GM12891 (cell line): ENCODE results near the gene SLC5A10.
A peak's percentile ranks its signal among the peaks of the same experiment; 100 is the strongest.
"Not testable (repeated sequence)": the region's sequence is repeated elsewhere in the genome, so short reads cannot be mapped to it uniquely, and the experiment has no call there.

Experiments
- DNase-seq: peaks from one replicate; pipeline ENCODE4 v3.0.0; 2011; ENCODE audit warnings: low spot score; ENCODE audit not compliant: insufficient read length
- FAIRE-seq: peaks from 2 replicates; lab custom pipeline; 2011; peaks lifted over from hg19 to GRCh38; lab: Jason Lieb, UNC
- PAX5 ChIP-seq: IDR thresholded peaks from 2 replicates; pipeline ENCODE4 v1.6.1; 2011; ENCODE audit warnings: low read length, moderate library complexity, mild to moderate bottlenecking; ENCODE audit not compliant: insufficient read depth, severe bottlenecking
- POLR2A ChIP-seq: IDR thresholded peaks from 2 replicates; pipeline ENCODE4 v1.6.1; 2011; ENCODE audit warnings: low read depth, low read length, control low read depth
- POLR2AphosphoS5 ChIP-seq: IDR thresholded peaks from 2 replicates; pipeline ENCODE4 v1.6.1; 2011; ENCODE audit warnings: low read depth, low read length, control low read depth
- POU2F2 ChIP-seq: IDR thresholded peaks from 2 replicates; pipeline ENCODE4 v1.6.1; 2011; ENCODE audit warnings: low read depth, mild to moderate bottlenecking, control low read depth, low read length, moderate library complexity
- SPI1 ChIP-seq: IDR thresholded peaks from 2 replicates; pipeline ENCODE4 v1.6.1; 2011; ENCODE audit warnings: low read depth, low read length, control low read depth
- TAF1 ChIP-seq: IDR thresholded peaks from 2 replicates; pipeline ENCODE4 v1.6.1; 2011; ENCODE audit warnings: low read depth, low read length, control low read depth

SLC5A10 gene

DNA sequence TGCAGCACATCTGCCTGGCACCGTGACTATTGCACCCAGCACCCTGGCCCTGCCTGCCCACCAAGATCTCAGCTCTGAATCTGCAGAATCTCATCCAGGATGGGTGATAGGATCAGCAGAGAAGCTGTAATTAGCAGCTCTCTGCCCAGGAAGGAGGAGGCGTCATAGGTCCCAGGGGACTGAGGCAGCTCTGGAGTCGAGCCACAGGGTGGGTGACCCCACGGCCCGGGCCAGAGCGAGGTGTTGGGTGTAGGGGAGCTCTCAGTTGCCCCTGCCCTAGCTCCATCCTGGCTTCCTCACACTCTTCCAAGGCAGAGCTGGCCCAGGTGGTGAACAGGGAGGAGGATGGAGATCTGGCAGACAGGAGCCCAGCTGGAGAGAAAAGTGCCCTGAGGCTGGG is 70.8 kb downstream of the SLC5A10 start:
- TF ChIP-seq TAF1 (no peak), POLR2A (no peak; the same call in 1 of the 2 replicates), SPI1 (no peak), POLR2AphosphoS5 (no peak), POU2F2 (no peak), PAX5 (no peak)
- no peak for DNase-seq
- no peak for FAIRE-seq

- DNase-seq (no peak), FAIRE-seq (no peak)
- TF ChIP-seq PAX5 = no peak
- TF ChIP-seq TAF1 = no peak
- TF ChIP-seq POLR2AphosphoS5 = no peak
- no peak; the same call in 1 of the 2 replicates for TF ChIP-seq POLR2A
- no peak for TF ChIP-seq SPI1
- TF ChIP-seq POU2F2 = no peak
Measured at GRCh38 chr17:19023209-19023999, 71.4 kb downstream of the SLC5A10 start.

GRCh38 chr17:19024101-19025078 is 72.4 kb downstream of the SLC5A10 start:
- TF ChIP-seq POLR2AphosphoS5 = no peak
- TF ChIP-seq POU2F2 = no peak
- no peak for TF ChIP-seq POLR2A
- no peak for TF ChIP-seq SPI1
- TF ChIP-seq TAF1 = no peak
- no peak for TF ChIP-seq PAX5
- DNase-seq (no peak), FAIRE-seq (peak; percentile 35)

GRCh38 chr17:19028671-19029070 is 76.7 kb downstream of the SLC5A10 start:
- peak; percentile 38 for FAIRE-seq
- DNase-seq = not testable (repeated sequence)

DNA sequence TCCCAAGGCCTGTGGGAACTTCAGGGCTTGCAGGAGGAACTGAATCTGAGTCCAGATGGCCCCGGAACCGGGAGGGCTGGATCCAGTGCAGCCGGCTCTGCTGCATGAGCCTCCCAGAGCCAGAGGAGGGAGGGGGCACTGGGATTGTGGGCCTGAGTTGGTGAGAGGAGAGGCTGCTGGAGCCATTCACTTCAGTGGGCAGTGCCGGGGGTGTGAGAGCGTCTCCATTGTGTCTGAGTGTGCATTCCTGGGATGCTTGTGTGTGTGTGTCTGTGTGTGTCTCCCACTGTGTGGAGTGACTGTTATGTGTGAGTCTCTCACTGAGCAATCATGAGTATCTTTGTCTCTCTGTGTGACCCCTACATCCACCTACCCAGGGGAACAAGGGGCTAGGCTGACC is 77.8 kb downstream of the SLC5A10 start:
- not testable (repeated sequence) for FAIRE-seq, DNase-seq

DNA sequence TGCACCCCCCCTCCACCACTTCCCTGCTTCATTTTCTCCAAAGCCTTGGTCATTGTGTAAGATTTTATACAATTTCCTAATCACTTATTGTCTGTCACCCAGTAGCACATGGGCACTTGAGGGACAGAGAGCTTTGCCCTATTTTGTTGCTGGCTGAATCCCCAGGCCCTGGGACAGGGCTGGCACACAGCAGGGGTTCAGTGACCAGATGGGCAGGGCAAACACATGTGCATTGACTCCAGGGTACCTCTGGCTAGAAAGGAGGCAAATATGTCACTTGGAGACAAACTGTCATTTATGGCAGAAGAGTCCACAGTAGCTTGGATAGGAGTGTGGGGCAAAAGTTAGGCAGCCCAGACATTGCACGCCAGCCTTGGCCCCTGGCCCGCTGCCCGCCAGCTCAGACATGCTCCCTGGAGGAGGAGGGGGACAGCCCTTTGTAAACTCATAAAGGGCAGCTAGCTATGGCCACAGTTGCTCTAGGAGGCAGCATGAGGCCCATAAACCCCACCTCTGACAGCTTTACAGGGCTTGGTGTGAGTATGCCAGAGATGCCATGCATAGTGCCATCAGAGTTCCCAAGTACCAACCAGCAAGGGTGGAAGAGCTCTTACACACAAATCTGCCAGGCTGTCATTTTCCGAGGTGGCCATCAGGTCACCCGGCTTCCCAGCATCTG is 78.9 kb downstream of the SLC5A10 start:
- not testable (repeated sequence) for DNase-seq, FAIRE-seq

DNA sequence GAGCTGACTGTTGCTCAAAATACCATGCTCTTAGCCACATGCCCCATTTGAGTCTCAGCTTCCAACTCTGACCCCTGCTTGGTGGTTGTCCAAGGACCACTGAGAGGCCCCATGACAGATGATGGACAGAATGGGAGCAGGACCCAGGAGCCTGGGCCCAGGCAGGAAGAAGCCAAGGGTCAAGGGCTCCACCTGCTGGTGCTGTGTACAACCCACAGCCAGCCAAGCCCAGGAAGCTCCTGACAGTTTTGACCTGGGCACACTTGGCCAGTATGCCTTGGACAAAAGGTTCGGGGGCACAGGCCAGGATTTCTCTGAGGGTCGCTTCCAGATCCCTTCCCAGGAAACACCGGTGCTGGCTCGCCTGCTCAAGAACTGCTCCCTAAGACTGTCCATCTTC is 79.8 kb downstream of the SLC5A10 start:
- peak; percentile 80 for FAIRE-seq
- DNase-seq = not testable (repeated sequence)

GRCh38 chr17:19032377-19032988 is 80.5 kb downstream of the SLC5A10 start:
- peak; percentile 99 for FAIRE-seq
- DNase-seq = not testable (repeated sequence)

- DNase-seq, FAIRE-seq: not testable (repeated sequence)
Measured at GRCh38 chr17:19036186-19036585, 84.2 kb downstream of the SLC5A10 start.

GRCh38 chr17:19037547-19037946 is 85.6 kb downstream of the SLC5A10 start:
- FAIRE-seq = peak; percentile 95
- DNase-seq = not testable (repeated sequence)

- not testable (repeated sequence) for FAIRE-seq, DNase-seq
Measured at GRCh38 chr17:19038007-19038406, 86.0 kb downstream of the SLC5A10 start.

DNA sequence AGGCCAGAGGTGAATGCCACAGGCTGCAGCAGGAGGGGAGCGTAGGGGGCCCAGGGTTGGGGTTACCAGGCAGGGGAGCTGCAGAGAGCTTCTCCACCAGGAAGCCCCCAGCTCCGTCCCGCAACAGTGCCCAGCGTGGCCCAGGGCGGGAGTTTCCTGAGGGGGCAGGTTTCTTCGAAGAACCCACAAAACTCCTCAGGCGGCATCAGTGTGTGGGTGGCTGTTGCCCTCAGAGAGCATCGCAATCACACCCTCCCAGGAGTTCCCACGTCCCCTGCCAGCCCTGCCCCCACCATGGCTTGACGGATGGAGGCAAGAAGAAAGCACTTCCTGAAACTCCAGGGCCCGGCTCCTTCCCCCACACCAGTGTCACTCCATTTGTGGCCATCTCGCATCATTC is 86.8 kb downstream of the SLC5A10 start:
- not testable (repeated sequence) for FAIRE-seq, DNase-seq

GRCh38 chr17:19040350-19040749 is 88.4 kb downstream of the SLC5A10 start:
- DNase-seq = not testable (repeated sequence)
- FAIRE-seq = peak; percentile 99

DNA sequence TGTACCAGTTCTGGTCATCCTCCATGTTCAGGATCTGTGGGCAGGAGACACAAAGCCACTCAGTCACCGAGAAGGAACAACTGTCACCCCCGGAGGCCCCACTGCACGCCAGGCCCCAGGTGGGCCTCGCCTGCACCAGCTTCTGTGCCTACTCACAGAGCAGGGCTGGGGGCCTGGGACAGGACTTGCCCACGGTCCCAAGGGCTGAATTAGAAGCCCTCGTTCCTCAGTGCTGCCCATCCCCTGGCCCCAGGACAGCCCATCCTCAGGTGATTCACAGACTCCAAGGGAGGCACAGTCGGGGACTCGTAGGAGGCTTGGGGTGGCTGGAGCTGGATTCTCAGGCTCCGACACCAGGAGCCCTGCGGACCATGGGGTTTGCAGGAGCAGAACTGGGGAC is 89.9 kb downstream of the SLC5A10 start:
- not testable (repeated sequence) for DNase-seq
- peak; percentile 83 for FAIRE-seq

- peak; percentile 40 for FAIRE-seq
- DNase-seq = not testable (repeated sequence)
Measured at GRCh38 chr17:19042369-19042768, 90.4 kb downstream of the SLC5A10 start.

DNA sequence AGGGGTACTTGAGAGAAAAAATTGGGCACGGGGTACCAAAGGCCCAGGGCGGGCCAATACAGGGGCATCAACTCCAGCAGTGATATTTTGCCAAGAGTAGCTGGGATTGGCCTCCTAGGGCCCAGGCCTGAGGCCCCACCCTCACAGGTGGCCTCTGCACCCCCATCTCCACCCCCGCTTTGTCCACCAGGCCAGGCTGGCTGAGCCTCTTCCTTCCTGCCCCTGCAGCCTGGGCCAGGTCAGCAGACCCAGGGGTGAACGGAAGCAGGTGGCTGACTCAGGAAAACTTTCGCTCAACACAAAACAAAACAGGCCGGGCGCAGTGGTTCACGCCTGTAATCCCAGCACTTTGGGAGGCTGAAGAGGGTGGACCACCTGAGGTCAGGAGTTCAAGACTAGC is 91.1 kb downstream of the SLC5A10 start:
- peak; percentile 99 for FAIRE-seq
- DNase-seq = not testable (repeated sequence)
